GM23248 (cell line): ENCODE data around the gene MAP1LC3B2. TPM values are rescaled to one million over a fixed set of nuclear protein-coding genes. Genes with fewer than 3 reads are reported as not detected.

Experiments used
- DNase-seq: peaks from one replicate; pipeline ENCODE4 v3.0.0-alpha.2; 2015
- H2AFZ ChIP-seq: fragments of 200-600 bp; sonication (generic); 2 replicates; pipeline ENCODE4 v1.6.1; 2016; ENCODE audit warnings: antibody characterized with exemption
- H3F3A ChIP-seq: fragments of 200-600 bp; sonication (generic); 2 replicates; pipeline ENCODE4 v1.6.1; 2016; ENCODE audit warnings: mild to moderate bottlenecking, antibody characterized with exemption, mixed run types; ENCODE audit not compliant: insufficient read depth
- H3K27ac ChIP-seq: fragments of 200-600 bp; sonication (generic); 2 replicates; pipeline ENCODE4 v1.5.1; 2016; ENCODE audit warnings: mild to moderate bottlenecking
- H3K27me3 ChIP-seq: fragments of 200-600 bp; sonication (generic); replicated peaks from 2 replicates; pipeline ENCODE4 v1.6.1; 2016; ENCODE audit warnings: mild to moderate bottlenecking; ENCODE audit not compliant: insufficient read depth
- H3K36me3 ChIP-seq: fragments of 200-600 bp; sonication (generic); 2 replicates; pipeline ENCODE4 v1.6.1; 2016; ENCODE audit warnings: low read depth, mild to moderate bottlenecking
- H3K4me1 ChIP-seq: fragments of 200-600 bp; sonication (generic); 2 replicates; pipeline ENCODE4 v1.6.1; 2016; ENCODE audit warnings: mild to moderate bottlenecking; ENCODE audit not compliant: insufficient read depth
- H3K4me2 ChIP-seq: fragments of 200-600 bp; sonication (generic); one replicate; pipeline ENCODE4 v1.6.1; 2016; ENCODE audit warnings: mild to moderate bottlenecking; ENCODE audit not compliant: unreplicated experiment
- H3K4me3 ChIP-seq: fragments of 200-600 bp; sonication (generic); 2 replicates; pipeline ENCODE4 v1.5.1; 2016; ENCODE audit warnings: mild to moderate bottlenecking
- H3K79me2 ChIP-seq: fragments of 200-600 bp; sonication (generic); 2 replicates; pipeline ENCODE4 v1.6.1; 2016; ENCODE audit warnings: mild to moderate bottlenecking; ENCODE audit not compliant: insufficient read depth
- H3K9ac ChIP-seq: fragments of 200-600 bp; sonication (generic); 2 replicates; pipeline ENCODE4 v1.6.1; 2016; ENCODE audit warnings: mild to moderate bottlenecking
- H3K9me2 ChIP-seq: fragments of 200-600 bp; sonication (generic); 2 replicates; pipeline ENCODE4 v1.6.1; 2016; ENCODE audit warnings: mixed run types, mild to moderate bottlenecking, moderate library complexity; ENCODE audit not compliant: insufficient read depth
- H3K9me3 ChIP-seq: fragments of 200-600 bp; sonication (generic); one replicate; pipeline ENCODE4 v1.6.1; 2017; ENCODE audit warnings: low read depth
- H4K20me1 ChIP-seq: fragments of 200-600 bp; sonication (generic); 2 replicates; pipeline ENCODE4 v1.6.0; 2016; ENCODE audit not compliant: insufficient read depth
- EZH2 ChIP-seq: fragments of 200-600 bp; sonication (generic); IDR thresholded peaks from 2 replicates; pipeline ENCODE4 v1.6.1; 2018; ENCODE audit warnings: antibody characterized with exemption, mild to moderate bottlenecking; ENCODE audit not compliant: insufficient read depth, poor library complexity, severe bottlenecking
- EZH2phosphoT487 ChIP-seq: fragments of 200-600 bp; sonication (generic); IDR thresholded peaks from 2 replicates; pipeline ENCODE4 v1.6.1; 2018; ENCODE audit warnings: antibody characterized with exemption, moderate library complexity, mild to moderate bottlenecking, low read depth; ENCODE audit not compliant: insufficient read depth
- WGBS, 2 experiments: methylation state at CpG; one replicate each; pipeline ENCODE4 v1.1.6; 2015 to 2017; ENCODE audit warnings: low lambda C conversion rate in 2 of 2, low coverage in 1 of 2; ENCODE audit errors: missing lambda C conversion rate in 2 of 2; 5-methylcytosine and 5-hydroxymethylcytosine counted together
- in situ Hi-C: fragments of 300-500 bp; cut with MboI; formaldehyde crosslinking; loops from 2 replicates; pipeline ENCODE4 v1.15.0; 2020
- polyA plus RNA-seq: library from polyadenylated mRNA; unstranded; fragments of >200 nt; fragmentation: Nextera tagmentation; extraction: Ambion mirVana; gene quantifications from 2 replicates; pipeline ENCODE4 v1.2.1, GENCODE V29; 2016
- total RNA-seq: library from RNA; depleted of rRNA; stranded (reverse); fragments of >200 nt; shearing (Covaris generic); gene quantifications from 2 replicates; pipeline ENCODE4 v1.2.3, GENCODE V29; 2014

The MAP1LC3B2 gene
- total and polyA plus RNA-seq, 2 experiments from 2014 or later, result 0.32 to 9.0 TPM

DNA sequence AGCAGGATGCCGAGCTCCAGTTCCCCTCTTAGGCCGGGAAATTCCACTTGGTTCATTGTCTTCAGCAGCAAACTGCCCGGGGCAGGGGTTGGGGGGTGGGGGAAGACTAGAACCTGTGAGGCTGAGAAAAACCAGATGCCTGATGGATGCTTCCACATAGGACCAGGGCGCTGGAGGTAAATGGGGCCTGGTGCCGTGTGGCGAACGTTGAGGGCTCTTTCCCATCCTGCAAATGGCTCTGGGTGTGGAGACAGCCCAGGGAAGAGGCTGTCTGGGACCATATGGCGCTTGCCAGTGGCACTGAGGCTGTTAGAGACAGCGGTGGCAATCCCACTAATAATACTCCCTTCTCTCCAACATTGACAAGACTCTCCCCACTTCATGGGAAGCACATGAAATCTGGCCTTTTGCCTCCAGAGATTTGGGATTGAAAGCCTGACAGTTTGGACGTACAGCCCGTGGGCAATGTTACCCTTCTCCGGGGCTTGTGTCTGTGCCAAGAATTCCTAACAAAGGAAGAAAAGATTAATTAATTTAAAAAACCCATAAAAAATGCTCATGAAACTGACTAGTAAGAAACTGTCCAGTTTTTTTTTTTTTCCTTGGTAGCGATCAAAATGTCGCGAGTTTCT lies 44.5 kb downstream of the MAP1LC3B2 start:
- no peak overlapping the region for H3K27ac ChIP-seq
- no peak for DNase-seq
- H3K79me2 ChIP-seq, result no peaks in the 10 kb centered on the region
- in situ Hi-C loops, result loop anchor here (25.0 kb wide), 1 partner anchor 591 kb away; no protein-coding TSS in a partner anchor
- H3K4me3 ChIP-seq, result no peak overlapping the region
- peak overlapping the region; percentile 68; the same call in 1 of the 2 replicates for H2AFZ ChIP-seq
- H3K27me3 ChIP-seq, result no peaks in the 10 kb centered on the region
- peaks cover 33% of the 10 kb centered on the region for H3K4me1 ChIP-seq
- no peaks in the 10 kb centered on the region for H4K20me1 ChIP-seq
- no peaks in the 10 kb centered on the region for H3K36me3 ChIP-seq
- no peak overlapping the region for H3K4me2 ChIP-seq
- WGBS, 2 experiments, result 60 to 66% methylated on average over 12 to 15 of the region's 15 CpGs
- TF ChIP-seq EZH2, result no peak
- H3F3A ChIP-seq, result peaks cover 23% of the 10 kb centered on the region
- no peaks in the 10 kb centered on the region for H3K9me2 ChIP-seq
- H3K9ac ChIP-seq, result no peak overlapping the region
- no peaks in the 10 kb centered on the region for H3K9me3 ChIP-seq

DNA sequence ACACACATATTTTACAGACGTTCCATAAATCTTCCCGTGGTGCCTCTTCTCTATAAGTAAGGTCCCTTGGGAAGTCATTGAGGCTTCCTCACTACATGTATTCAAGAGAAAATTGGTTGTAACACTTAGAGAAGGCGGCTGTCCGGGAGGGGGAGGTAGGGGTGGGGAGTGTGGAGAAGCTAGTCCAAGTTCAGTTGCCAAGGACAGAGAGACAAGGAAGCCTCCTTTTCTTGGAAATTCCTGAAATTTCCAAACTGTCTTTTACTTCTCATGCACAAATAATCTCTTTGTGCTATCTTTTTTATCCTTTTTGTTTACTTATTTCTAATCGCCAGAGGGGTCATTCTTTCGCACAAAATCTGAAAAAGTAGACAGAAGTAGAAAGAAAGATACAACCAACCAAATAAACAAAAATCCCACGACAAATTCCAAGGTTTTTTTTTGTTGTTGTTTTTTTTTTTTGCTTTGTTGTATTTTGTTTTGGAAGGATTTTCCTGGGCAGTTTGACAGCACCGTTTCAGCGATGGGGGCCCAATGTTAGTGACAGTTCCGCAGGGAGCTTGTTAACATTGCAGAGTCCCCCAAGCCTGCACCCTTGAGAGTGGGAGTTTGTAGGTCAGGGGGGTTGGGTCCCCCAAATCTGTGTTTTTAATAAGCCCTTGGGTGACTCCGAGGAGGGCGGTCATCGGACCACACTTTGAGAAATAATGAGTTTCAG lies 45.2 kb downstream of the MAP1LC3B2 start:
- Histone ChIP-seq H3K36me3 (no peaks in the 10 kb centered on the region), H3K4me2 (peak overlapping the region; percentile 89), H3F3A (peaks cover 23% of the 10 kb centered on the region), H3K9me2 (no peaks in the 10 kb centered on the region), H3K27ac (no peak overlapping the region), H4K20me1 (no peaks in the 10 kb centered on the region), H3K4me3 (peak overlapping the region; percentile 66), H2AFZ (peak overlapping the region; percentile 68), H3K9me3 (no peaks in the 10 kb centered on the region), H3K4me1 (peaks cover 26% of the 10 kb centered on the region), H3K27me3 (no peaks in the 10 kb centered on the region), H3K9ac (peak overlapping the region; percentile 50), H3K79me2 (no peaks in the 10 kb centered on the region)
- in situ Hi-C loops, result loop anchor here (25.0 kb wide), 1 partner anchor 592 kb away; no protein-coding TSS in a partner anchor
- 4 to 8% methylated on average over 13 of the region's 13 CpGs for WGBS, 2 experiments
- TF ChIP-seq EZH2 (no peak), EZH2phosphoT487 (no peak)
- DNase-seq, result peak; percentile 40

DNA sequence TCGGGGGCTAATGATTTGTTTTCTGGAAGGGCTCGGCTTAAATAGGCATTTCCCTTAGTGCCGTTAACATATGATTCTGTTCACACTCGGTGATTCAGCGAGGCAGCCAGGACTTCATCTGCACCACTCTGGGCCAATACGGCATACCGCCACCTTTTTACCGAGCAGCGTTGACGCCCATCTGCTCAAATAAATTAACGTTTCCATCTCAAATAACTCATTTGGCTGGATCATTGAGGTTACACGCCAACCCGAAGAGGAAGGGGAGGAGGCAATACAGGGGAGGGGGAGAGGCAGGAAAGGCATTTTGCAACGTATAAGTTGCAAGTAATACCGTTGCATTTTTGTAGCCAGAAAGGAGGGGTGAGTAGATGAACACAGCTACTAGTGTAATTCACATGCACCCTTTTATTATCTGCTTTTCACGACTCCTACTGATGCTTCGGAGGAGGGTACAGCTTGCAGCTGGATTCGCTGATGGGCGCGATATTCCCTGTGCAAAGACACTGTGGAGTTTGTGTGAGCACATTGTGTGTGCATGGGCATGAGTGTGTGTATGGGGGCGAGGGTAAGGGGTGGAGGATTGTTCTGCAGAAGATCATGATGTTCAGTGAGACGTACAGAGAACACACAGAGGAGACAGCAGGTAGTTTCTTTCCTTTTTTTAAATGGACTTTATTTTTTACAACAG lies 45.9 kb downstream of the MAP1LC3B2 start:
- in situ Hi-C loops, result loop anchor here (25.0 kb wide), 1 partner anchor 593 kb away; no protein-coding TSS in a partner anchor
- WGBS, 2 experiments, result 5% methylated on average over 22 of the region's 22 CpGs

DNA sequence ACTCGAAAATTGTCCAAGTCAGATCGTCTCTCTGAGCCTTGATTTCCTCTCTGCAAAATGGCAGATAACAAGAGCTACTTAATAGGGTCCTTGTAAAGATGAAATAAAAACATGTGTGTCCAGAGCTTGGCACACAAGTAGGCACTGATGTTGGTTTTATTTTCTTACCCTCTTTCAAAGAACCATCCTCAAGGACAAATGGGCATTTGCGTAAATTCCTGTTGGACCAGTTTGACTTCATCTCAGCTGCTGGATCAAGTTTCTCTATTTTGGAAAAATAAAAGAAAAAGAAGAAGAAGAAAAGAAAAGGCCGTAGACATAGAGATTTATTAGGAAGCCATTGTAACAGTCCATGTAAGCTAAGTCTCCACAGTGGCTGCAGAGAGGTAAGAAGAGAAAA lies 47.2 kb downstream of the MAP1LC3B2 start:
- no peak overlapping the region for H2AFZ ChIP-seq
- no peaks in the 10 kb centered on the region for H3K79me2 ChIP-seq
- no peak for DNase-seq
- H3K27me3 ChIP-seq, result no peaks in the 10 kb centered on the region
- H3K9me3 ChIP-seq, result no peaks in the 10 kb centered on the region
- no peak overlapping the region for H3K27ac ChIP-seq
- in situ Hi-C loops, result loop anchor here (25.0 kb wide), 1 partner anchor 594 kb away; no protein-coding TSS in a partner anchor
- no peaks in the 10 kb centered on the region for H4K20me1 ChIP-seq
- H3K4me3 ChIP-seq, result no peak overlapping the region
- peaks cover 23% of the 10 kb centered on the region for H3K4me1 ChIP-seq
- 52 to 59% methylated on average over 4 of the region's 4 CpGs for WGBS, 2 experiments
- H3K4me2 ChIP-seq, result no peak overlapping the region
- no peak for TF ChIP-seq EZH2phosphoT487
- no peak for TF ChIP-seq EZH2
- no peak overlapping the region for H3K9ac ChIP-seq
- H3F3A ChIP-seq, result peaks cover 16% of the 10 kb centered on the region
- H3K36me3 ChIP-seq, result no peaks in the 10 kb centered on the region
- no peaks in the 10 kb centered on the region for H3K9me2 ChIP-seq

More for the DNA sequence above, 45.9 kb downstream of the MAP1LC3B2 start:
- TF ChIP-seq EZH2phosphoT487 (no peak), EZH2 (no peak)
- DNase-seq, result peak; percentile 84
- Histone ChIP-seq H3K9me2 (no peaks in the 10 kb centered on the region), H4K20me1 (no peaks in the 10 kb centered on the region), H3K4me2 (peak overlapping the region; percentile 89), H2AFZ (peak overlapping the region; percentile 68), H3K27me3 (no peaks in the 10 kb centered on the region), H3K4me3 (peak overlapping the region; percentile 66), H3F3A (peaks cover 23% of the 10 kb centered on the region), H3K79me2 (no peaks in the 10 kb centered on the region), H3K36me3 (no peaks in the 10 kb centered on the region), H3K4me1 (peaks cover 25% of the 10 kb centered on the region), H3K27ac (no peak overlapping the region), H3K9me3 (no peaks in the 10 kb centered on the region), H3K9ac (peak overlapping the region; percentile 50; the same call in 1 of the 2 replicates)
